ENCODE measurements around the gene SCN8A. TPM values are rescaled to one million over a fixed set of nuclear protein-coding genes. Genes with fewer than 3 reads are reported as not detected.

The SCN8A gene
- total RNA-seq, 1 donor from 2014 or later, result 5.0 TPM

- Mint-ChIP-seq H3K4me1 (ENCODE audit: unreplicated experiment) (peaks cover 10% of the 10 kb centered on the region), H3K27ac (ENCODE audit: unreplicated experiment) (no peak overlapping the region), H3K9me3 (ENCODE audit: unreplicated experiment) (no peaks in the 10 kb centered on the region), H3K27me3 (ENCODE audit: unreplicated experiment) (no peaks in the 10 kb centered on the region), H3K36me3 (ENCODE audit: low read depth, unreplicated experiment) (no peaks in the 10 kb centered on the region), H3K4me3 (ENCODE audit: unreplicated experiment) (no peak overlapping the region)
- no peak for DNase-seq (ENCODE audit: low spot score)
- TF ChIP-seq, protein P1, sequence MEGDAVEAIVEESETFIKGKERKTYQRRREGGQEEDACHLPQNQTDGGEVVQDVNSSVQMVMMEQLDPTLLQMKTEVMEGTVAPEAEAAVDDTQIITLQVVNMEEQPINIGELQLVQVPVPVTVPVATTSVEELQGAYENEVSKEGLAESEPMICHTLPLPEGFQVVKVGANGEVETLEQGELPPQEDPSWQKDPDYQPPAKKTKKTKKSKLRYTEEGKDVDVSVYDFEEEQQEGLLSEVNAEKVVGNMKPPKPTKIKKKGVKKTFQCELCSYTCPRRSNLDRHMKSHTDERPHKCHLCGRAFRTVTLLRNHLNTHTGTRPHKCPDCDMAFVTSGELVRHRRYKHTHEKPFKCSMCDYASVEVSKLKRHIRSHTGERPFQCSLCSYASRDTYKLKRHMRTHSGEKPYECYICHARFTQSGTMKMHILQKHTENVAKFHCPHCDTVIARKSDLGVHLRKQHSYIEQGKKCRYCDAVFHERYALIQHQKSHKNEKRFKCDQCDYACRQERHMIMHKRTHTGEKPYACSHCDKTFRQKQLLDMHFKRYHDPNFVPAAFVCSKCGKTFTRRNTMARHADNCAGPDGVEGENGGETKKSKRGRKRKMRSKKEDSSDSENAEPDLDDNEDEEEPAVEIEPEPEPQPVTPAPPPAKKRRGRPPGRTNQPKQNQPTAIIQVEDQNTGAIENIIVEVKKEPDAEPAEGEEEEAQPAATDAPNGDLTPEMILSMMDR (IDR thresholded peaks at IDR 0.05; ENCODE audit: unreplicated experiment), result no peak
These were observed 91.9 kb downstream of the SCN8A start for GRCh38 chr12:51682981-51683380.

- no peaks in the 10 kb centered on the region for H3K9me3 Mint-ChIP-seq (ENCODE audit: unreplicated experiment)
- no peak for DNase-seq (ENCODE audit: low spot score)
- H3K27me3 Mint-ChIP-seq (ENCODE audit: unreplicated experiment), result no peaks in the 10 kb centered on the region
- H3K27ac Mint-ChIP-seq (ENCODE audit: unreplicated experiment), result no peak overlapping the region
- no peaks in the 10 kb centered on the region for H3K36me3 Mint-ChIP-seq (ENCODE audit: low read depth, unreplicated experiment)
- H3K4me3 Mint-ChIP-seq (ENCODE audit: unreplicated experiment), result no peak overlapping the region
- peaks cover 10% of the 10 kb centered on the region for H3K4me1 Mint-ChIP-seq (ENCODE audit: unreplicated experiment)
- TF ChIP-seq, protein P1 (IDR thresholded peaks at IDR 0.05; ENCODE audit: unreplicated experiment), result no peak
These were observed 92.8 kb downstream of the SCN8A start for GRCh38 chr12:51683763-51684357.

DNA sequence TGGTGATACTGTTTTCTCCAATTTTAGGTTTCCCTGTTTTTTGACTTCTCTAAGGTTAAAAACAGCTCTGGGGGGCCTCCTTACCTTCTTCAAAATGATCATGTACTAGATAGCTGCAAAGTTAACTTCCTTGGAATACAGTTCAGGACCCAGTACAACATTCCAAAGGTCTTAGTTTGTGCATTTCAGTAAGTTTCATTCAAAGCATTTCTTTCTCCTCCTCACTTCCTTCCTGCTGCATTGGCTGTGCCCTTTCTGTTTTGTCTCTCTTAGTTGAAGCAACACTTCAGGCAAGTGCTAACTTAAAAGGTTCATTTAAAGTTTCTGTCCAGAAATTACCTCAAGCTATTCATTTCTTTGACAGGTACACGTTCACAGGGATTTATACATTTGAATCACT lies 95.7 kb downstream of the SCN8A start:
- Mint-ChIP-seq H3K27me3 (ENCODE audit: unreplicated experiment) (no peaks in the 10 kb centered on the region), H3K36me3 (ENCODE audit: low read depth, unreplicated experiment) (no peaks in the 10 kb centered on the region), H3K9me3 (ENCODE audit: unreplicated experiment) (no peaks in the 10 kb centered on the region), H3K4me3 (ENCODE audit: unreplicated experiment) (no peak overlapping the region), H3K4me1 (ENCODE audit: unreplicated experiment) (peaks cover 12% of the 10 kb centered on the region), H3K27ac (ENCODE audit: unreplicated experiment) (no peak overlapping the region)
- DNase-seq (ENCODE audit: low spot score), result no peak
- TF ChIP-seq, protein P1 (IDR thresholded peaks at IDR 0.05; ENCODE audit: unreplicated experiment), result no peak

GRCh38 chr12:51687177-51687576 lies 96.1 kb downstream of the SCN8A start:
- H3K9me3 Mint-ChIP-seq (ENCODE audit: unreplicated experiment), result no peaks in the 10 kb centered on the region
- no peak overlapping the region for H3K27ac Mint-ChIP-seq (ENCODE audit: unreplicated experiment)
- TF ChIP-seq, protein P1 (IDR thresholded peaks at IDR 0.05; ENCODE audit: unreplicated experiment), result no peak
- no peaks in the 10 kb centered on the region for H3K27me3 Mint-ChIP-seq (ENCODE audit: unreplicated experiment)
- H3K4me1 Mint-ChIP-seq (ENCODE audit: unreplicated experiment), result peaks cover 16% of the 10 kb centered on the region
- H3K36me3 Mint-ChIP-seq (ENCODE audit: low read depth, unreplicated experiment), result no peaks in the 10 kb centered on the region
- DNase-seq (ENCODE audit: low spot score), result no peak
- H3K4me3 Mint-ChIP-seq (ENCODE audit: unreplicated experiment), result no peak overlapping the region

DNA sequence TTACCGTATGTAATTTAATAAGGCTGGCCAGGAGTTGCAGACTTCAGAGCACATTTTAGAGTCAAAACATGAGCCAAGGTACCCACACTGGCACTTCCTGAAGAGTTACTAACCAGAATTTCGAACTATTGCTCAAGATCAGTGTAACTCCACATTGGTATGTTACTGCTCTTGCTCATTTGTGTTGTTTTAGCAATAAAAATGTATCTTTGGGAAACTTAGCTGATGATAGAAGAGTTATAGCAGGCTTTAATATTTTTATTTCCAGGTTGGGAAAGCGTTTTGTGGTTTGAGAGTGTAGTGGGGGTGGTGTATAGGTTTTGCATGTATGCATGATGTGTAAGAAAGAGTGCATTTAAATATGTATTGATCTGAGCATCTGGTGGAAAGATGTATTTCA lies 96.6 kb downstream of the SCN8A start:
- Mint-ChIP-seq H3K9me3 (ENCODE audit: unreplicated experiment) (no peaks in the 10 kb centered on the region), H3K4me1 (ENCODE audit: unreplicated experiment) (peaks cover 20% of the 10 kb centered on the region), H3K36me3 (ENCODE audit: low read depth, unreplicated experiment) (no peaks in the 10 kb centered on the region), H3K27me3 (ENCODE audit: unreplicated experiment) (no peaks in the 10 kb centered on the region), H3K27ac (ENCODE audit: unreplicated experiment) (no peak overlapping the region), H3K4me3 (ENCODE audit: unreplicated experiment) (no peak overlapping the region)
- TF ChIP-seq, protein P1 (IDR thresholded peaks at IDR 0.05; ENCODE audit: unreplicated experiment), result no peak
- no peak for DNase-seq (ENCODE audit: low spot score)
